Esophagus muscularis mucosa (tissue), 4 donors: ENCODE results near the gene TMEM43.

ENCODE experiments used
- CTCF ChIP-seq, 3 experiments: fragments of 200-600 bp in 2 of 3; fragments of 450-650 bp in 1 of 3; sonication (generic) in 2 of 3; IDR thresholded peaks; one replicate each; pipeline ENCODE4 v1.5.1; 2017 to 2019; ENCODE audit warnings: antibody characterized with exemption in 3 of 3, mild to moderate bottlenecking in 2 of 3, moderate library complexity in 1 of 3
- EP300 ChIP-seq: sonication (generic); formaldehyde crosslinking; IDR thresholded peaks from one replicate; pipeline ENCODE4 v1.6.1; 2017; ENCODE audit warnings: antibody characterized with exemption
- POLR2A ChIP-seq: fragments of 450-650 bp; IDR thresholded peaks from one replicate; pipeline ENCODE4 v1.6.1; 2017; ENCODE audit warnings: antibody characterized with exemption, moderate library complexity, mild to moderate bottlenecking, low read depth
- POLR2AphosphoS5 ChIP-seq, 2 donors: sonication (generic); formaldehyde crosslinking; IDR thresholded peaks; one replicate each; pipeline ENCODE4 v1.6.1; 2017; ENCODE audit warnings: antibody characterized with exemption in 2 of 2

- TF ChIP-seq CTCF (IDR thresholded peaks at IDR 0.05) (no peak), POLR2AphosphoS5 (IDR thresholded peaks at IDR 0.05) (no peak), POLR2A (no peak), EP300 (no peak)
Observed at GRCh38 chr3:14161282-14161681, 36.4 kb downstream of the TMEM43 start.
